ENCODE measurements around the gene HVCN1.

The HVCN1 gene

DNA sequence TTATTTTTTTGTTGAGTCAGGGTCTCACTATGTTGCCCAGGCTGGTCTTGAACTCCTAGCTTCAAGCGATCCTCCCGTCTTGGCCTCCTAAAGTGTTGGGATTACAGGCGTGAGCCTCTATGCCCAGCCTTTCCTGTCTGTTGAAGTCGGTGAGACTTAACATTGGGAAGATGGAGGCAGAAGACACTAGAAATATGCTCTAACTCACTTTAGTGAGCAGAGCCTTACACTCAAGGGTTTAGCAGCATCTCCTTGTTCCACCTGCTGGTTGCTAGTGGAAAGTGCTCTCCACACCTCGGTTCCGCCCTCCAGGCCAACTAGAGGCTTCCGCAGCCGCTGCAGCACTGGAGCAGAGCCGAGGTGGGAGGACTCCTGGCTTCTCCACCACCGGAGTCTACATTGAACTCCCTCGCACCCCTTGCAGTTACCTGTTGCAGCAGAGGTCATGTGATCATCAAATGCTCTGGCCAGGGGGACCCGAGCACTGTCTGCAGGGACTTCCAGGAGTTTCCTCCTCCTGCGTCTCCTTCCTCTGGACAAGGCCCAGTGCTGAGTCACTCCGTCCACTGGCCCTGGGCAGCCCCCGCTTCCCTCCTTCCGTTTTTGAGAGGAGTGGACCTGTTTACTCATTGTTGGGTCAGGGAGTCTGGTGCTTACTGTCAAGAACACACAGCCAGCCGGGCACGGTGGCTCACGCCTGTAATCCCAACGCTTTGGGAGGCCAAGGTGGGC lies 9.4 kb upstream of the HVCN1 start:
- DNase-seq, result peak; percentile 62

DNA sequence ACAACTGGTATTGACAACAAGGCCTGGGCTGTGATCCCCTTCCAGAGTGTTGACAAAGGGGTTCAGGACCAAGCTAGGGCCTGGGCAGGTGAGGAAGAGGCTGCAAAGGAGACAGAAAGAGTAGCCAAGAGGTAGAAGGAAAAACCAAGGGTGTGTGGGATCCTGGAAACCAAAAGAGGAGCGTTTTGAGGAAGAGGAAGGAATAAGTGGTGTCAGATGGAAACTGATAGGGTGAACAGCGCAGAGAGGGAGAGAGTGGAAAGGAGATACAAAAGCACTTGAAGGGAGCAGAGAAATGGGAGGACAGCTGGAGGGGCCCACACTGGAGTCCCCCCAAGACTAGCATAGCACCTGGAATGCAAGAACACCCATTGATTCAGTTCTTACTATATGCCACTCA lies 8.3 kb upstream of the HVCN1 start:
- no peak for DNase-seq

DNA sequence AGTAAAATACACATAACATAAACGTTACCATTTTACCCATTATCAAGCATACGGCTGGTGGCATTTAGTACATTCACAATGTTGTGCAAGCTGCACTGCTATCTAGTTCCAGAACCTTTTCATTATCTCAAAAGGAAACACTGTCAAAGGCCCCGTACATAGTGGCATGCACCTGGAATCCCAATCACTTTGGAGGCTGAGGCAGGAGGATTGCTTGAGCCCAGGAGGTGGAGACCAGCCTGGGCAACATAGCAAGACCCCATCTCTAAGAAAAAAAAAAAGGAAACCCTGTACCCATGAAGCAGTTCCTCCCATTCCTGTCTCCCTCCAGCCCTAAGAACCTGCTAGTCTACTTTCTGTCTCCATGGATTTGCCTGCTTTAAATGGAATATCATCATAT lies 7.4 kb upstream of the HVCN1 start:
- no peak for DNase-seq

DNA sequence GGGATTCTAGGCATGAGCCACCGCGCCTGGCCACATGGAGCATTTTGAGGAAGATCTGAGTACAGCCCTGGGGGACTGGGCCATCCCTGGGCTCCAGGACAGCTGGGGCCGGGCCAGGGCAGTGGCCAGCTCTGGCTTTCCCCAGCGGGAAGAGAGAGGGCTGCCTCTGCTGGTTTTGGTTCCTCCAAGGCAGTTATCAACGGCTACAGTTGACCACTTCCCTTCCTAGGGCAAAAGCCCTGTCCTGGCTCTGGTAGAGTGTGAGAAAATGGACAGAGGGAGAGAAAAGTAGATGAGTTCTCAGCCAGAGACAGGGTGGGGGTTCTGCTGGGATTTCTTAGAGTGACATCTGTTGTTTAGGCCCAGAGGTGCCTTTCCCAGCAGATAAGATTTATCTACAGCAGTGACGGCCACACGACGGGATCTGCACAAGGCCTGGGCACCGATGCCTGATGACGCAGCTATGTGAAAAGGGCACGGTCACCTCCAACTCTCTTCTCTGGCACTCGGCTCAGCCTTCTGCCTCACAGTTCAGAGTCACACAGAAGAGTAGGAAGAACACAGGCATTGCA lies 5.5 kb upstream of the HVCN1 start:
- DNase-seq, result no peak

DNA sequence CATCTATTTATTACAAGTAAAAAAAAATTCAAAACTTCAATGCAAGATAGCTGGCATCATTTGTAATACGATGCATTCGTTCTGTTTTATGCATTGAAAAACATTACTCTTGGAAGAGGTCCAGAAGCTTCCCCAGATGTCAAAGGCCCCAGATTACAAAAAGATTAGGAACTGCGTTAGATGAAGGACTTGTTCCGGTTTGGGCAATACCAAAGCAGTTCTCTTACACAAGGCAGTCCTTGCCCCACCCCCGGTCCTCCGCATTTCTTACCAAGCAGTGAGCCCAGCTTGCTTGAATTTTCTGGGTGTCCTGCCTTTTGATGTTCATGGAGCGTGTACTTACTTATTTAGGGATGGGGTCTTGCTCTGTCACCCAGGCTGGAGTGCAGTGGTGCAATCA lies 4.8 kb upstream of the HVCN1 start:
- DNase-seq, result no peak

DNA sequence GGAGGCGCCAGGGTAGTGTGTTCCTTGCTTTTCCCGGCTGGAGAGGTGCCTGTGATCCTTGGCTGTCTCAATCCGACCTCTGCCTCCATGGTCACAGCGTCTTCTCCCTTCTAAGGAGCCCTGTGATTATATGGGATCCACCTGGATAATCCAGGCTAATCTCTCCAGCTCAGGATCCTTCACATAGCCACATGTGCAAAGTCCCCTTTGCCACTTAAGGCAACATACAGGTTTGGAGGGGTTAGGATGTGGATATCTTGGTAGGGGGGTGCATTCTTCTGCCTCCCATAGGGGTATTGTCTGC lies 1.2 kb upstream of the HVCN1 start:
- DNase-seq, result no peak

DNA sequence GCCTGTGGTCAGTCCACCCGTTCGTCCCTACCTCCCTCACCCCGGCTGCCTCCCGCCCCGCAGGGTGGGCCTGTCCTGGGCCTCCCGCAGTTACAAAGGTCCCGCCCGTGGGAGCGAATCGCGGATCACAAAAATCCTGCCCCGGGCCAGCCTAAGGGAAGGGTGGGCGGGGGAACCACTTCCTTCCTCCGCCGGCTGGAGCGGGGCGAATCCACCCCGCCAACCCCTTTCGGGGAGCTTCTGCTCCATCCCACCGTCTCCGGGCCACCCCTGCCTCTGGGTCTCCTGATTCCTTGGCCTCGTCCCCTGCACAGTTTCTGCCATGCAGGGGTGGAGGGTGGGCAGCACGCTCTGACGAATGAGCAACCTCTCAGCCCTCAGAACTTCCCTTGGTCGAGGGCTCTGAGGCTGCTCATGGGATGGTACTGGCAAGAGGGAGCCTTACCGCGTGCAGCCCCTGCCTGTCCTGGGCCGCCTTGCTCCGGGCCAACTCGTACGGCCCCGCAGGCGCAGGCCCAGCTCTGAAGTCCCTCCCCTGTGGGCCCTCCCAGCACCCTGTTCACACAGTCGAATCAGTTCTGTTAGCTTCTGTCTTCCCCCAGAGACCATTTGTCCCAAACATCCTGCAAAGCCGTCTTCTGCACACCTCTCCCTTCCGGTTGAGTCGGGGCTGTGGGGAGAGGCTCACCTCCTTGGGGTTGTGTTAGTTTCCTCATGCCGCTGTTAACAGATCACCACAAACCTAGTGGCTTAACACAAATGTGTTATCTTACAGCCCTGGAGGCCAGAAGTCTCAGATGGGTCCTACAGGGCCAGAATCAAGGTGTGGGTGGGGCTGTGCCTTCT lies 589 bp upstream of the HVCN1 start:
- peak; percentile 41 for DNase-seq

DNA sequence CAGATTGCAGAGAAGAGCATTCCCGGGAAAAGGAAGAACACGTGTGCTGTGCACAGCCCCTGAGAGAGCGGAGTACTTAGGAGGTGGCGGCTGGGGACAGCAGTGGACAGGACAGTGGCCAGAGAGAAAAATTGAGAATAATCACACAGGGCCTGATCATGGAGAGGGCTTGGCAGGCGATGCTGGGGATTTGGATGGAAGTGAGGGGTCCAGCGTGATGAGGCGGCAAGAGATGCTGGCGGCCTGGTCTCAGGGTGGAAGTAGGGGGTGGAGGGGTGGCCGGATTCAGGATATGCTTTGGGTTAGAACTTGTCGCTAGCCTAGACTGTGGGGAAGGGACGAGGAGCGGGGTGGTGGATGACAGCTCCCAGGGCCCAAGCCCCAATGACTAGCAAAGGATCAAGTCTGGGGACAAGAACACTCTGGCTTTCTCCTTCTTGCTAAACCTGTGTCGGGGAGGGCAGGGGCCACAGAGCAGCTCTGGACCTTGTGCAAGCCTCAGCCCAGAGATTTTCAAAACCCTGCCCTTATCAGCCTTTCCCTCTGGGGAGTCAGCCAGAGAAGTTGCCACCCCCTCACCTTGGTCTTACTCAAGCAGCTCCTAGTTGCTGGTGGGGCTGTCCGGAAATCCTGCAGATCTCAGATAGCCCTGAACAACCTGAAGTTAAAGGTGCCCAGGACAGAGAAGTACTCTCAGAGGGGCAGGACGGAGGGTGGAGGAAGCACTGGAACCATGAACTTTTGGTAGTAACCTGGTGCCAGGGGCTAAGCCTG lies 1.3 kb downstream of the HVCN1 start:
- DNase-seq, result no peak

DNA sequence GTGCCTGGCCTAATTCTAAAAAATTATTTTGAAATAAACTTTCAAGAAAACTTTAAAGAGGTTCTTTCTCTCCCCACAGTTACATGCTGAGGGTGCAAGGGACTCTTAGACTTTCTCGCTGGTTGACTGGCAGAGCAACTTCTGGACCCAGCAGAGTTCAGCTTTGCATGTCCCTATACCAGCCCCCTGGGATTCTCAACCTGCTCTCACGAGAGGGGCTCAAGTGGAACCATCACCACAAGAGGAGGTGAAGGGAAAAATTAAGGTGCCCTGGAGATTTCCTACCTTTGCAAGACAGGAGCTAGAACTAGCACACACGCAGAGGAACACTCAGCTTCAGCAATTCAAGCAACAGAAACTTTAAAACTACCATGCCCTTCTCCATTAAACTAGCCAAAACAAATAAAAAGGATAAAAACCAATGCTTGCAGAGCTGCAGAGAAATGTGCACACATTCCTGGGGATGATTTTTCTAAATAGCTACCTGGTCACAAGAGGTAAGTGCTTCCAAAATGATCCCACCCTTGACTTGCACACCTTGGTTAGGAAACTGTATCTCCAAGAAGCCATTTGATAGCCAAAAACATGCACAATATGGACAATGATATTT lies 2.5 kb downstream of the HVCN1 start:
- no peak for DNase-seq

DNA sequence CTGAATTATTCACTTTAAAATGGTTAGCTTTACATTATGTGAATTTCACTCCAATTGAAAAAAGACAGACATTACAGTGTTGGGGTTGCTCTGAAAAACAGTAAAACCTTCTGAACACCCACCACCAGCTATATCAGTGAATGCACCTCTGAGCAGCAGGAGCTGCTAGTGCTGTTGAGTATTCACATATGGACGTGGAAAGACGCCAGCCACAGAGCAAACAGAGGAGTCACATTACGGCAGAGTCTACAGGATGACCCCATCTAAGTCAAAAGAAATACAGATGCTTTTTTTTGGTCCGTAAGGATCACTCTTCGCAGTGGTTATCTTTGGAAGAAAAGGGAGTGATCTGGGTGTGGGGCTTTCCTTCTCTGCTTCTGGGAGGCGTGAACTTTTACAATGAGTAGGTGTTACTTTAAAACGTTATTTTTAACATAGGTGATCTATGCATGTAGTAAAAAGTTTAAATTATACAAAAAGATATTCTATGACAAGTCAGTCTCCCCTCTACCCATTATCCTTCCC lies 4.5 kb downstream of the HVCN1 start:
- DNase-seq, result no peak

DNA sequence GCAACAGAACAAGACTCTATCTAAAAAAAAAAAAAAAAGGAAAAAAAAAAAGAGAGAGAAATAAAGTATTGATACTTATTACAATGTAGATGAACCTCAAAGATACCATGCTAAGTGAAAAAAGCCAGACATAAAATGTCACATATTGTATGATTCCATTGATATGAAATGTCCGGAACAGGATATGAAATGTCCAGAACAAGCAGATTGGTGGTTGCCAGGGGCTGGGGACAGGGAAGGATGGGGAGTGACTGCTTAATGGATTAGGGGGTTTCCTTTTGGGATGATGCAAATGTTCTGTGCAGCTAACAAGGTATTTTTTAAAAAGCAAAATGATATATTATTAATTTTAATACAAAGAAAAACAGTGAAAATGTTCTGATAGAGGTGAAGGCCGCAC lies 5.0 kb downstream of the HVCN1 start:
- no peak for DNase-seq

DNA sequence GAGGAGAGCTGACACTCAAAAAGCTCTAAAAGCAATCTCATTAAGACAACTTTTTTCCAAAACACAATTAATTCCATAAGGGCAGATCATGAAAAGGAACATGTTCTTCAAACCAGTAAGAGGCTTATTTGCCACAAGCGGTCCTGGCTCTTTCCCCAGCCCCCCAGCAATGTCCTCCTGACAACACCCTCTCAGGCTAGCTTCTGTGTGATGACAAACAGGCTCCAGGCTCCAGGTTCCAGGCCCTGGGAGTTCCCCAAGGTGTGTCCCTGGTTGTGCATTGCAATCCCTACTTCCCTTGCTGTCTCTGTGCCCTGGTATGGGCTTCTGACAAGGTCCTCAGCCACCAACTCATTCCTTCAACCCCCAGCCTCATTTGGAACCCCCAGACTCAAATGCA lies 8.9 kb downstream of the HVCN1 start:
- DNase-seq, result no peak

DNA sequence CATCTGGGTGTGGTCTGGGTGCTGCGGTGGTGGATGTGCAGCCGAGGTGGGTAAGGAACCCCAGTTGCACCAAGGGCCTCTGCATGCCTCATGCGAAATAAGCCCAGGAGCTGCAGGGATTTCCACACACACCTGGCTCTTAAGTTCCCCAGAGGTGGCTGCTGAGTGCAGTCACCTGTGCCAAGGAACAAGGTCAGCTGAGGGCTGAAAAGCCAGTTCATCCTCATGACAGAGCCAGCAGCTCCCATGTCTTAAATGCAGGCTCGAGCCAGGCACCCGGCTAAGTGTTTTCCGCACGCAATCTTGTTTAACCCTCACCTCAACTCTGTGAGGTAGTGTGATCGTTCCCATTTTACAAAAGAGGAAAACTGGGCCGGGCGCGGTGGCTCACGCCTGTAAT lies 9.7 kb downstream of the HVCN1 start:
- DNase-seq, result no peak

DNA sequence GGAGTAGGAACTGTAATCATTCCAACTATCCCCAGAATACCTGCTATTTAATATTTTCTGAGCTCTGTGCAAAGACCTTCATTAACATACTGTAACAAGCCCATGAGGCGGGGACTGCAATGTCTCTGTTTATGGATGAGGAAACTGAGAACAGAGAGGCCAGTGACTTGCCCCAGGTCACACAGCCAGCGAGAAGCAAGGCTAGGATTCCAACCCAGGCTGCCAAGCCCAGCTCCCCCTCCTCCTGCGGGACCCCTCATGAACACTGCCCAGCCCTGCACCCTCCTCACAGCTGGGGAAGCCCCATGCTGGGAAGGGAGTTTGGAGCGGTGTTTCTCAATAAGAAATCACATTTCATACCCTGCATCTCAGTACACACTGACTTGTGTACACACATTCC lies 10.9 kb downstream of the HVCN1 start:
- DNase-seq, result no peak

DNA sequence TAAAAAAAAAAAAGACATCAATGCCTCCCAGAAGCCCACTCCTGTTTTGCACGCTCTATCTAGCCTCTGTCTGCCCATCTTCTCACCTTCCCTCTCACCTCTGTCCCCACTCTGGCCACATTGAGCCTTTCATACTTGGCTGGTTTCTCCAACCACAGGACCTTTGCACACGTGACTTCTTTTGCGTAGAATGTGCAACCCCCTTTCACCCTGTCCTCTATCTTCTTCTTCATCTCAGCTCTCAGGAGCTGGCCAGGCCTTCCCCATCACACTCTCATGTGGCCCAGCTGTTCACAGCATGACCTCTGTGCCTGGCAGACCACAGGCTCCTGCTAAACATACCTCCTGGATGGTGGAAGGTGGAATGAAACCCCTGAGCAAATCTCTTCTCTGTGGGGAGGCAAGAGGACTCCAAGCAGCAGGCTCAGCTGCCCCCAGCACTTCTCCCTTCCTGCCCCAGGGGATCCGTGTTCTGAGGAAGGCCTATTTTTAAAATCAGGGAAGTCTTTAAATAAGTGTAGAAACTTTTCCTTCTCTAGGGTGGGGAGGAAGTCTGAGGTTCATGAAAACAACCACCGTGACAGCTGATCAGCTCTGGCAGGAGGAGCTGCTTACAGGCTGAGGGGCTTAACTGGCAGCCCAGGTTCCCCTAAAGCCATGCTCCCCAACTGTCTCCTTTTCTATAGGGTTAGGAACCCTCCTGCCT lies 11.6 kb downstream of the HVCN1 start:
- no peak for DNase-seq

DNA sequence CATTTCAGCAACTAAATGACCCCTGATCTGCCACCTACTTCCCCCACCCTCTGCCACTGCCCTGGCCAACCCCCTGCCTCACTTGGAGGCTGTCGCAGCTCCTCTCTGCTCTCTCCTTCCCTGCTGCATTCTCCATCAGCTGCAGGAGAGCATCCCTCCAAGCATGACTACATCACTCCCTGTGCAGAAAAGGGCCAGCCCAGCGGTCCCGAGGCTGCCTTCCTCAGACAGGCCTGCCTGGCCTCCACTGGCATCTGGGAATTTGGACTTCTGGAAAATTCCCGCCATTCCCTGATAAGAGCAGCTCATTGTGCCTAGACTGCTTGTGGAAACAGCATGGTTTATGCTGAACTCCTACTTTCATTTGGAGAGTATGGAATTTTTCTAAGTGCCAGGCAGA lies 12.7 kb downstream of the HVCN1 start:
- DNase-seq, result no peak

DNA sequence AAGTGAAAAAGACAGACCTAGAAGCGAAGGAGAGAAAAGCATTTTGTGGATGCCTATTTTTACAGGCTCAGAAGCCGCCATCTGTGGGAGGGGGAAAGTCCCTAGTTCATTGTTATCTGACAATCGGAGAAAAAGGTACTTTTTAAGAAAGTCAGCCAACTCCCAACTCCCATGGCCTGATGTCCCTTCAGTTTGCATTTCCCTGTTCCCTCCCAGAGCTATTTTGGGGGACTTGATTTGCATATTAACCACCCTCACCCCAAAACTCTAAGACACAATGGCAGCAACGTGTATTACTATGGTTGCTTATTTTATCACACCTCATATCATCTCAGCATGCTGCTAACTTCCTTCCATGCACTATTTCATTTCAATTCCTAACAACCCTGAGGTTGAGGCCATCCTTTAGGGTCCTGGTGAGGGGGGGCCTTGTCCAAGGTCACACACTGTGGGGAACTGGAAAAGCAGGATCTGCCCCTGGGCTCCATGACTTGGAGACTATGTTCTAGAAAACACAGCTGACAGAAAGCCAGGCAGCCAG lies 18.7 kb downstream of the HVCN1 start:
- no peak for DNase-seq

DNA sequence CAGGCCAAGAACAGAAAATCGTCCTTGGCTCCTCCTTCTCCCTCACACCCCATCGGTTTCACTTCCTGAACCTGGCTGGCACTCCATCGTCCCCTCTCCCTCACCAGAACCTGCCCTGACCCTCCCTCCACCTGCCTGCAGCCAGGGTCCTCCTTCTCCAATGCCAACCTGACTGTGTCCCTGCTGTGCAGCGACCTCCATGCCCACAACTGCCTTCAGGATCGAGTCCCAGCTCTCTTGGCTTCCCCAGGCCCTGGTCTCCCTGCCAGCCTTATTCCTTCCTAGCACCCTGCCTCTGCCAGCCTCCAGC lies 19.8 kb downstream of the HVCN1 start:
- no peak for DNase-seq

DNA sequence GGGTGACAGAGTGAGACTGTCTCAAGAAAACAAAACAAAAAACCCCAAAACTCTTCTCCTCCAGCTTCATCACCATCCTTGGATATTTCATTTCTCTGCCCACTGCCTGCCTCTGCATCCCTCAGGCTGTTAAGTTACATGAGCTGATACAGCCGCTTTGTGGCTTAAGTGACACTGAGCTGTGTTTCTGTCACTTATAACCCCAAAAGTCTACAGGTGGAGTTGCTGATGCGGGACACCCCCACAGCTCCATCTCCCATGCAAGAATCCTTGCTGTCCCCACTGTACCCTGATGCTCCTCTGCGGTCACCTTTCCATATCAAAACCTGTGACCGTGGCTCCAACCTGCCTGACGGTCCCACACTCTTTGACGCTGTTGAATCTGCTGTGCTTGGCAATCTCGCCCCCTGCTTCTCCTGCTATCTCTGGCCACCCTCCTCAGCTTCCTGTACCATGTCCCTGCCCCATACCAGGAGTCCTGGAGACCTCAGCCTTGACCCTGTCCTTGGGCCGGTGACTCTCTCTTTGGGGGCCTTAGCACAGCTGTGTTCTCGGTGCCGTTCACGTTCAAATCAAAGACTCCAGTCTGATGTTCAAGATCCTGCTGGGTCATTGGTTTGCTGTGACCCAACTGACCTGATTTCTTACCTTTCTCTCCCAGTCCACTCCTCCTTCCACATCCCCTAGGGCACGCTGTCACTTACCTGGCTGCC lies 20.3 kb downstream of the HVCN1 start:
- no peak for DNase-seq

DNA sequence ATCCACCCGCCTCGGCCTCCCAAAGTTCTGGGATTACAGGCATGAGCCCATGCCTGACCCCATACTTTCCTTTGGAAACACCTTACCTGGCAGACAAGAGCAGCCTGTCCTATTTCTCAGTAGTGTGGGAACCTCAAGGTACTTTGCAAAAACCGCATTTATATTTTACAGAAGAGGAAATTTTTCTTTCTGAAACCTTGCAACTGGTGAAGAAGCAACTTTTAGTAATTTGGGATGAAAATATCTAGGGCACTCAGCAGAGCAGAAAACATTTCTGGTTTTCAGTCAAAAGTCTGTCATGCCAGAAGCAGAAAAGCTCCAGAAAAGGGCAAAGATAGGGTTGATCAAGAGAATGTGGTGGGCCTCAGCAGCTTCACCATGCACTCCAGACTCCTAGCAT lies 21.2 kb downstream of the HVCN1 start:
- DNase-seq, result no peak

DNA sequence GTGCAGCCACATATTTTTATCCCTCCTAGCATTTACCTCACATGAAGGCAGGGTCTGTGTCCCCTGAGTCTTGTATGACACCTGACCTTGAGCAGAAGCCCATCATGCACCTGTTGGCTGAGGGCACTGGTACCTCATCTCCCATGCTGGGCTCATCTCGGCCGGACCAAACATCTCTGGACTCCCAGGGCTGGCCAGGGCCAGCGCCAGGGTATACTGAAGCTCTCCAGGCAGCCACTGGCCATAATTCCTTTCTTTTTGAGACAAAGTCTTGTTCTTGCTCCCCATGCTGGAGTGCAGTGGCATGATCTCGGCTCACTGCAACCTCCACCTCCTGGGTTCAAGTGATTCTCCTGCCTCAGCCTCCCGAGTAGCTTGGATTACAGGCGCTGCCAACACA lies 22.0 kb downstream of the HVCN1 start:
- DNase-seq, result no peak
